ENCODE measurements around the gene CEP78. TPM values are rescaled to one million over a fixed set of nuclear protein-coding genes. Genes with fewer than 3 reads are reported as not detected.
"Not testable (repeated sequence)": the region's sequence is repeated elsewhere in the genome, so short reads cannot be mapped to it uniquely, and the experiment has no call there.

The CEP78 gene
- total RNA-seq, 2 donors from 2014 or later: 39.8 to 56.4 TPM

- peaks cover 33 to 39% of the 10 kb centered on the region in 2 donors for H3K4me1 Mint-ChIP-seq (ENCODE audit: low read depth in 2 of 2)
- ATAC-seq: no peak
- no peaks in the 10 kb centered on the region for H3K36me3 Mint-ChIP-seq
- no peaks in the 10 kb centered on the region for H3K27me3 Mint-ChIP-seq
- H3K9me3 Mint-ChIP-seq: no peaks in the 10 kb centered on the region
- peak overlapping the region in 1 of 2 donors; percentile 23 for H3K27ac Mint-ChIP-seq
- no peak for DNase-seq (ENCODE audit: low spot score)
- no peak overlapping the region for H3K4me3 Mint-ChIP-seq
Observed at GRCh38 chr9:78213712-78214111, 22.2 kb upstream of the CEP78 start.

DNA sequence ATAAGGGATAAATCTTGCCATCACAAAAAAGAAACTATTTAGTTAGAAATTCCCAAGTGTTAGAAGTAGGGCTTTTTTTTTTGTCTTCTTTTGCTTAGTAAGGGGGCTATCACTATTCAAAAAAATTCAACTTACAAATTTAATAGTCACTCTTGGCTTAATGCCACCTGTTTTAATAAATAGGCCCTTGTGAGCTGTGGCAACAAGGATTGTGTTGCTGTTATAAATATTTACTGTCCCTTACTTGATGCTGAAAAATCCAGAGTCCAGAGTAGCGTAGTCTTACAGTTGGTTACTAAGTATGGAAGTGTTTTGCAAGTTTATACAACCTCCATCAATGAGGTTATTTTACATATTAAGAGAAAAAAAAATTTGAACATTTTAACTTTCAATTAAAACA is 21.4 kb upstream of the CEP78 start:
- Mint-ChIP-seq H3K27me3 (no peaks in the 10 kb centered on the region), H3K9me3 (no peaks in the 10 kb centered on the region), H3K4me3 (no peak overlapping the region), H3K27ac (no peak overlapping the region), H3K4me1 (ENCODE audit: low read depth in 2 of 2) (peaks cover 29 to 35% of the 10 kb centered on the region in 2 donors), H3K36me3 (no peaks in the 10 kb centered on the region)
- no peak for DNase-seq (ENCODE audit: low spot score)
- ATAC-seq: no peak

GRCh38 chr9:78215706-78216105 is 20.2 kb upstream of the CEP78 start:
- ATAC-seq (no peak), DNase-seq (ENCODE audit: low spot score) (no peak)
- Mint-ChIP-seq H3K27me3 (no peaks in the 10 kb centered on the region), H3K4me1 (ENCODE audit: low read depth in 2 of 2) (peaks cover 22 to 27% of the 10 kb centered on the region in 2 donors), H3K9me3 (no peaks in the 10 kb centered on the region), H3K27ac (no peak overlapping the region), H3K4me3 (no peak overlapping the region), H3K36me3 (no peaks in the 10 kb centered on the region)

DNA sequence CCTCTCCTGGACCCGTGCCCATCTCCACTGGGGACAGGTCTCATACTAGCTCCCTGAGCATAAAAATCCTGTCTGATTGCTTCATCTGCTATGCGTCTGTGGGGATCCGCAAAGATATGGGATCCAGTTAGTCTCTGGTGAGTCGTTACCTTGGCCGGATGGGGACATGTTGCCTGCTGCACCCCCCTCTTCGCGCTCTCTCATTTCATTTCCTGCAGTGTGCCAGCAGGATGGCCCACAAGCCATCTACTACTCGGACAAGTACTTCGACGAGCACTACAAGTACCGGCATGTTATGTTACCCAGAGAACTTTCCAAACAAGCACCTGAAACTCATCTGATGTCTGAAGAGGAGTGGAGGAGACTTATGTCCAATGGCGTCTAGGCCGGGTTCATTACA is 17.0 kb upstream of the CEP78 start:
- ATAC-seq: no peak
- no peak for DNase-seq (ENCODE audit: low spot score)
- Mint-ChIP-seq H3K4me3 (no peak overlapping the region), H3K4me1 (ENCODE audit: low read depth in 2 of 2) (peaks cover under 1 to 2% of the 10 kb centered on the region in 2 donors), H3K36me3 (no peaks in the 10 kb centered on the region), H3K9me3 (no peaks in the 10 kb centered on the region), H3K27me3 (no peaks in the 10 kb centered on the region), H3K27ac (no peak overlapping the region)

DNA sequence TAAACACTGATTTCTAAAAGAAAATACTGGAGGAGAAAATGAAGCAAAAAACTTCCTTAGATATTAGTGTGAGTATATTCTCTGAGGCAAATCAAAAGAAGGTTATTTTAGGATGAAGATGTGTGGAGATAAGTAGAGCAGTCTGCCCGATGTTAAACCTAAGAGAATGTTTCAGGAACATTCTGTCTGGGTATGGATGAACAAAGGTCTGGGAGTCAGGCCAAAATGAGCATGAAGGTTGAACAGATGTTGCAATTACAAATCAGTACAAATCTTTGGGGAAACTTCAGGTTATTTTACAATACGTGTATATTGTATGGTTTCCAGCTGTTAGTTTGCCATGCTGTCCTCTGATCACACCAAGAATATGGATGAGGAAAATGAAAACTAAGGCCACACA is 14.4 kb upstream of the CEP78 start:
- ATAC-seq: no peak
- H3K4me1 Mint-ChIP-seq (ENCODE audit: low read depth in 2 of 2): no peaks in the 10 kb centered on the region
- no peak for DNase-seq (ENCODE audit: low spot score)
- H3K27ac Mint-ChIP-seq: no peak overlapping the region
- no peak overlapping the region for H3K4me3 Mint-ChIP-seq
- H3K36me3 Mint-ChIP-seq: no peaks in the 10 kb centered on the region
- peaks cover 0 to 5% of the 10 kb centered on the region in 2 donors for H3K27me3 Mint-ChIP-seq
- H3K9me3 Mint-ChIP-seq: no peaks in the 10 kb centered on the region

- not testable (repeated sequence) for H3K36me3 Mint-ChIP-seq, H3K9me3 Mint-ChIP-seq
Observed at GRCh38 chr9:78221841-78222240, 14.0 kb upstream of the CEP78 start.

DNA sequence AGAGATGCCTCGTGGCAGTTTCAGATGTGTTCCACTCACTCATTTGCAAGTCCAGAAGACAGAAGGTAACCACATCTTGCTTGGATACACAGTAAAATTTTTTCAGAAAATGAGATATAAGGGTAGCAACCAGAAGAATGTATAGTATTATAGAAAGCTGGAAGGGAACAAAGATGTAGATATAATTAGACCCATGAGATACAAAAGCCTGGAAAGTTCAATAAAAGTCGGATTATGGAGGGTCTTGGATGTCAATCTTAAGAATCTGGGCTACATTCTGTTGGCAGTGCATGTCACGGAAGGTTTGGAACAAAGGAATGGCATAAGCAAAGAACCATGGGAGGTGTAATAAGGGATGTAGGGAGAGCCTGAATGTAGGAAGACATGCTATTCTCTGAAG is 5.1 kb upstream of the CEP78 start:
- ATAC-seq (no peak), DNase-seq (ENCODE audit: low spot score) (no peak)
- Mint-ChIP-seq H3K4me3 (no peak overlapping the region), H3K4me1 (ENCODE audit: low read depth in 2 of 2) (peaks cover 3 to 6% of the 10 kb centered on the region in 2 donors), H3K36me3 (no peaks in the 10 kb centered on the region), H3K27me3 (peaks cover 0 to 5% of the 10 kb centered on the region in 2 donors), H3K9me3 (no peaks in the 10 kb centered on the region), H3K27ac (no peak overlapping the region)

More at GRCh38 chr9:78221841-78222240, 14.0 kb upstream of the CEP78 start:
- H3K27me3 Mint-ChIP-seq; H3K4me1 Mint-ChIP-seq (ENCODE audit: low read depth in 2 of 2); ATAC-seq; DNase-seq (ENCODE audit: low spot score); H3K4me3 Mint-ChIP-seq; H3K27ac Mint-ChIP-seq: not testable (repeated sequence)

GRCh38 chr9:78232471-78232870 is 3.4 kb upstream of the CEP78 start:
- not testable (repeated sequence) for DNase-seq (ENCODE audit: low spot score); H3K36me3 Mint-ChIP-seq; H3K27ac Mint-ChIP-seq; H3K4me3 Mint-ChIP-seq; ATAC-seq; H3K27me3 Mint-ChIP-seq; H3K9me3 Mint-ChIP-seq
- H3K4me1 Mint-ChIP-seq (ENCODE audit: low read depth in 2 of 2): peaks cover 7 to 11% of the 10 kb centered on the region in 2 donors

GRCh38 chr9:78234810-78235209 is 1.1 kb upstream of the CEP78 start:
- H3K27ac Mint-ChIP-seq: peak overlapping the region; percentile 1 to 93
- H3K4me3 Mint-ChIP-seq: no peak overlapping the region
- no peaks in the 10 kb centered on the region for H3K36me3 Mint-ChIP-seq
- H3K9me3 Mint-ChIP-seq: no peaks in the 10 kb centered on the region
- no peak for DNase-seq (ENCODE audit: low spot score)
- no peak for ATAC-seq
- H3K4me1 Mint-ChIP-seq (ENCODE audit: low read depth in 2 of 2): peaks cover 29 to 30% of the 10 kb centered on the region in 2 donors
- H3K27me3 Mint-ChIP-seq: no peaks in the 10 kb centered on the region

GRCh38 chr9:78235256-78235761 is 566 bp upstream of the CEP78 start:
- Mint-ChIP-seq H3K9me3 (no peaks in the 10 kb centered on the region), H3K4me3 (no peak overlapping the region)
- DNase-seq (ENCODE audit: low spot score): no peak

DNA sequence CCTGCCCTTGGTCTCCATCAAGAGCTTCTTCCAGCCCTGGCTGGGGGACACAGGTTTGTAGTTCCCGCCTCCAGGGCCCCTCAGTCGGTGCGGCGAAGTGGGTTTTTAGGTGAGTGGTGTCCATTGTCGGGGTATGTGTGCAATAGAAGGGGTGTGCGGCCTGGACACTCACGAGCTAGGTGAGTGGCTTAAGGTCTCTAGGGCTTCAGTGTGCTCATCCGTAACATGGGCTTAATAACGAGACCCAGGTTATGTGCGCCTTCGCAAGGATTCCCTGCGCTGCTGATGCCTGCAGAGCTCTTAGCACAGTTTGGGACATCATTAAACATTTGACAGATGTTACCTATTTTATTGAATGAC is 656 bp downstream of the CEP78 start:
- Mint-ChIP-seq H3K4me1 (ENCODE audit: low read depth in 2 of 2) (peaks cover 40% of the 10 kb centered on the region in 2 donors), H3K36me3 (peaks cover 12% of the 10 kb centered on the region)

More at GRCh38 chr9:78235256-78235761, 566 bp upstream of the CEP78 start:
- ATAC-seq: no peak
- Mint-ChIP-seq H3K4me1 (ENCODE audit: low read depth in 2 of 2) (peaks cover 33 to 34% of the 10 kb centered on the region in 2 donors), H3K27me3 (no peaks in the 10 kb centered on the region), H3K27ac (peak overlapping the region; percentile 75 to 93), H3K36me3 (peaks cover 2% of the 10 kb centered on the region)

DNA sequence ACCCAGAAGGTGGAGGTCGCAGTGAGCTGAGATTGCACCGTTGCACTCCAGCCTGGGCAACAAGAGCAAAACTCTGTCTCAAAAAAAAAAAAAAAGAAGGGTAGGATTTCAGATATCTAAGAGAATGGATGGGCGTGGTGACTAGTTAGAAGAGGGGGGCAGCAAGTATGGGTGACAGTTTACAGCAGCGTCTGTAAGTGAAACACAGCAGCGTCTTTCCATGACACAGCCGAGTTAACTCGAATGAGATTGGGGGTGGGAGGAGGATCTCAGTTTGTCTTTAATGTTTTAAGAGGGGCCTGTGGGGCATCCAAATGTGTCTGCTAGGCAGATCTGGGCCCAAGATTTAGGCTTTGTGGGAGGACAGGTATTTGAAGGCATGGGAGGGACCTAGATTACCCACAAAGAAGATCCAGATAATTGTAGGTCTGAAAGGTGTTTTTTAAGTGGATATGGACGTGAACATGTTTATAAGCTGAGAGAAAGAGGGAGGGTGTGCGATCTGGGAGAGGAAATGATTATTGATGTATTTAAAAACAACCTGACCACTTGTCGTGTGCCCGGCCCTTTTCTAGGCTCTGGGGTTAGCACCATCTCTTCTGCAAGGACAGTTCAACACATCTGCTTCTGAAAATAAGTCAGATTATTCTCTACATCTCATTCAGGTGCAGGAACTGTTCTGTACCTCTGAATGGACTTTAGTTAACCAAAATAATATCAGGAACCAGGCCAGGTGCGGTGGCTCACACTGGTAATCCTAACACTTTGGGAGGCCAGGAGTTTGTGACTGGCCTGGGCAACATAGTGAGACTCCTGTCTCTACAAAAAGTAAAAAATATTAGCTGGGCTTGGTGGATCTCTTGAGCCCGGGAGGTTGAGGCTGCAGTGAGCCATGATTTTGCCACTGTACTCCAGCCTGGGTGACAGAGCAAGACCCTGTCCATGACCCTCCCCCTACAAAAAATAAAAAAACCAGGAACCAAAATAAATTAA is 2.5 kb downstream of the CEP78 start:
- H3K4me1 Mint-ChIP-seq (ENCODE audit: low read depth in 2 of 2): peaks cover 47 to 48% of the 10 kb centered on the region in 2 donors
- DNase-seq (ENCODE audit: low spot score) (no peak), ATAC-seq (no peak)
- H3K36me3 Mint-ChIP-seq: peaks cover 12% of the 10 kb centered on the region
- no peak overlapping the region for H3K4me3 Mint-ChIP-seq
- no peaks in the 10 kb centered on the region for H3K9me3 Mint-ChIP-seq
- no peaks in the 10 kb centered on the region for H3K27me3 Mint-ChIP-seq
- peak overlapping the region; percentile 75 to 88 for H3K27ac Mint-ChIP-seq

More for the DNA sequence above, 656 bp downstream of the CEP78 start:
- Mint-ChIP-seq H3K27me3 (no peaks in the 10 kb centered on the region), H3K27ac (peak overlapping the region; percentile 75 to 88), H3K9me3 (no peaks in the 10 kb centered on the region), H3K4me3 (no peak overlapping the region)
- peak; percentile 13 to 17 for ATAC-seq
- DNase-seq (ENCODE audit: low spot score): no peak

DNA sequence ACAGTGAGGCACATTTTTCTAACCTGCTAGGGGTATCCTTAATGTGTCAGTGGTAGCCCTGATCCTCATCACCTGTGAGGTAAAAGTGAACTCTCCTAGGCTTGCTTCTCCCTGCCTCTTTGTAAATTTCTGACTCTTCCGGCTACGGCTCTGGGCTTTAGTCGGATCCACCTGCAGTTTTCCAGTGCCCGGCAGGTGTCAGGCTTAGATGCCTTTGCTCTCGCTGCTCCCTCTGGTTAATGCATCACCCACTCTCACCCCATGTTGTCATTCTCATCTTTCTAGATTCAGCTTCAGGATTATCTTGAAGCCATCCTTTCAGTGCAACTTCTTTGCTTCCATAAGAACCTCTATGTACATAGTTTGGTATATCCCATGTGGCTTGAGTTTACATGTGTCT is 3.6 kb downstream of the CEP78 start:
- H3K4me1 Mint-ChIP-seq (ENCODE audit: low read depth in 2 of 2): peaks cover 48 to 52% of the 10 kb centered on the region in 2 donors
- ATAC-seq (no peak), DNase-seq (ENCODE audit: low spot score) (no peak)
- no peaks in the 10 kb centered on the region for H3K9me3 Mint-ChIP-seq
- peak overlapping the region; percentile 75 to 88 for H3K27ac Mint-ChIP-seq
- H3K36me3 Mint-ChIP-seq: peaks cover 12% of the 10 kb centered on the region
- H3K27me3 Mint-ChIP-seq: no peaks in the 10 kb centered on the region
- H3K4me3 Mint-ChIP-seq: no peak overlapping the region

DNA sequence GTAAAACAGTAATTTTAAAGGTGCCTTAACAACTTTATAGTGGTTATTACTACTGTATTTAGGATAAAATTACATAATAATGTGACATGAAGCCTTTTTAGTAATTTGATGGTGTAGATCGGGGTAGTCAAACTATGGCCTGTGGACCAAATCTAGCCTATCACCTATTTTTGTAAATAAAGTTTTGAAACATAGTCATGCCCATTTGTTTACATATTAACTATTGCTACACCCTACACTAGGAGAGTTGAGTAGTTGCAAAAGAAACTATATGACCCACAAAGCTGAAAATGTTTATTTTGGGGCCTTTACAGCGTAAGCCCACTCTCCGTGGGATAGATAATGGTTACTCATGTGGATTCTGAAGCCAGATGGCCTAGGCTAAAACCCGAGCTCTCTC is 6.2 kb downstream of the CEP78 start:
- DNase-seq (ENCODE audit: low spot score): no peak
- ATAC-seq: no peak
- no peaks in the 10 kb centered on the region for H3K27me3 Mint-ChIP-seq
- peaks cover 16% of the 10 kb centered on the region for H3K36me3 Mint-ChIP-seq
- H3K4me3 Mint-ChIP-seq: no peak overlapping the region
- H3K9me3 Mint-ChIP-seq: no peaks in the 10 kb centered on the region
- H3K4me1 Mint-ChIP-seq (ENCODE audit: low read depth in 2 of 2): peaks cover 47 to 63% of the 10 kb centered on the region in 2 donors
- no peak overlapping the region for H3K27ac Mint-ChIP-seq
